GM19240 (cell line): Measurements from ENCODE around the gene DIP2A.

ENCODE experiments used
- DNase-seq: peaks from one replicate; pipeline ENCODE4 v3.0.0; 2011; ENCODE audit warnings: low spot score; ENCODE audit not compliant: insufficient read length

Gene DIP2A, protein sequence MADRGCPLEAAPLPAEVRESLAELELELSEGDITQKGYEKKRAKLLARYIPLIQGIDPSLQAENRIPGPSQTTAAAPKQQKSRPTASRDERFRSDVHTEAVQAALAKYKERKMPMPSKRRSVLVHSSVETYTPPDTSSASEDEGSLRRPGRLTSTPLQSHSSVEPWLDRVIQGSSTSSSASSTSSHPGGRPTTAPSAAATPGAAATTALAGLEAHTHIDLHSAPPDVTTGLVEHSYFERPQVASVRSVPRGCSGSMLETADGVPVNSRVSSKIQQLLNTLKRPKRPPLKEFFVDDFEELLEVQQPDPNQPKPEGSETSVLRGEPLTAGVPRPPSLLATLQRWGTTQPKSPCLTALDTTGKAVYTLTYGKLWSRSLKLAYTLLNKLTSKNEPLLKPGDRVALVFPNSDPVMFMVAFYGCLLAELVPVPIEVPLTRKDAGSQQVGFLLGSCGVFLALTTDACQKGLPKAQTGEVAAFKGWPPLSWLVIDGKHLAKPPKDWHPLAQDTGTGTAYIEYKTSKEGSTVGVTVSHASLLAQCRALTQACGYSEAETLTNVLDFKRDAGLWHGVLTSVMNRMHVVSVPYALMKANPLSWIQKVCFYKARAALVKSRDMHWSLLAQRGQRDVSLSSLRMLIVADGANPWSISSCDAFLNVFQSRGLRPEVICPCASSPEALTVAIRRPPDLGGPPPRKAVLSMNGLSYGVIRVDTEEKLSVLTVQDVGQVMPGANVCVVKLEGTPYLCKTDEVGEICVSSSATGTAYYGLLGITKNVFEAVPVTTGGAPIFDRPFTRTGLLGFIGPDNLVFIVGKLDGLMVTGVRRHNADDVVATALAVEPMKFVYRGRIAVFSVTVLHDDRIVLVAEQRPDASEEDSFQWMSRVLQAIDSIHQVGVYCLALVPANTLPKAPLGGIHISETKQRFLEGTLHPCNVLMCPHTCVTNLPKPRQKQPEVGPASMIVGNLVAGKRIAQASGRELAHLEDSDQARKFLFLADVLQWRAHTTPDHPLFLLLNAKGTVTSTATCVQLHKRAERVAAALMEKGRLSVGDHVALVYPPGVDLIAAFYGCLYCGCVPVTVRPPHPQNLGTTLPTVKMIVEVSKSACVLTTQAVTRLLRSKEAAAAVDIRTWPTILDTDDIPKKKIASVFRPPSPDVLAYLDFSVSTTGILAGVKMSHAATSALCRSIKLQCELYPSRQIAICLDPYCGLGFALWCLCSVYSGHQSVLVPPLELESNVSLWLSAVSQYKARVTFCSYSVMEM (N-terminal part only)

DNA sequence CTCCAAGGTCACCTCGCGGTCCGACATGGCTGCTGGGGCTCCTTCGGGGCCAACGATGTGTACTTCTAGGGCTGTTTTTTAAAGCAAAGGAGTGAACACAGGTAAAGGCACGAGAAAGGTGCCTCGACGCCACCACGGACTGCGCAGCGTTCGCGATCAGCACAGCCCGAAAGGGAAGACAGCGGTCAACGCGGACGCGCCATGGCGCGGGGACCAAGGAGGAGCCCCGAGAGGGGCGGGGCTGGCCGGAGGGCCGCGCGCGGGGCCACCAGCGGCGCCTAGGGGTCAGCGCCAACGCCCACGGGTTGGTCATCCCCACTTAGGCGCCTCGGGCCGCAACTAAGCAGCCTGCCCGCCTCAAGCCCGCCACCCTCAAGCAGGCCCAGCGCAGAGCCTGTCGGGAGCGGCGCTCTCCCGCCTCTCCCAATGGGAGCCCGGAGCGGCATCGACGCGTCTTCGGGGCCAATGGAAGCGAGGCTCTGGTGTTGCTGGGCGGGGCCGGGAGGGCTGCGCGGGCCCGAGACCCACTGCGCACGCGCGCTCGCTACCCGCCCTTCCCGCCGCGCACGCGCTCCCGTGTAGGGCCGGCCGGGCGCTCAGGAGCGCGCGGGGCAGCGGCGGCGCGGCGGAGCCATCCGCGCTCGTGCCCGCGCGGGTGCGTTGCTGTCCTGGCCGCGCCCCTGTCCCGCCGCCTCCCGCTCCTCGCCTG lies at the start of gene DIP2A:
DIP2A (plus strand) TSS at position 577 of the 709 bp plus-strand sequence. CDS start 241 bp downstream, outside the sequence.
- peak; percentile 95 for DNase-seq

DNA sequence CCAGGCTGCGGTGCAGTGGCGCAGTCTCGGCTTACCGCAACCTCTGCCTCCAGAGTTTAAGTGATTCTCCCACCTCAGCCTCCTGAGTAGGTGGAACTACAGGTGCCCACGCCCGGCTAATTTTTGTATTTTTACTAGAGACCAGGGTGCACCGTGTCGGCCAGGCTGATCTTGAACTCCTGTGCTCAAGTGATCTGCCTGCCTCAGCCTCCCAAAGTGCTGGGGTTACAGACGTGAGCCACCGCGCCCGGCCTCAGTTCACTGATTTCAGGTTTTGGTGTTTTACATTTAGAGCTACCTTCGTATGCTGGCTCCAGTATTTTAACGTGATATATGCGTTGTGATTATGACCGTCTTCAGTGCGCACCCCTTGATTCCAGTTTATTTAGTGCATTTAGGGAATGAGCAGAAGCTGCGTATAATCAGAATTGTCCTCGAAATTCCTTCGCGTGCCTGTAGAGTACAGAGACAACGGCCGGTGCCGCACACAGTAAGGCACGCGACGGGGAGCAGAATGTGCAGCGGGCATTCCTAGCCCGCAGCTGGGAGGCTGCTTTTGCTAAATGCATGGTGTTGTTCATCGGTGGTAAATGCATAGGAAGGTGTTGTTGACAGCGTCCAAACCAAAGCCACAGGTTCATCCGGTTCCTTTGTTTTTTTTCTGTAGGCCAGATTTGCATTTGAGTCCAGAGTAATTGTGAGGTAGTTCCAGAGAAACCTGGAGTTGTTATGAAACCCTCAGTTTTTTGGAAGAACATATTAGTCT lies 48.9 kb upstream of the DIP2A start:
- DNase-seq: no peak

DNA sequence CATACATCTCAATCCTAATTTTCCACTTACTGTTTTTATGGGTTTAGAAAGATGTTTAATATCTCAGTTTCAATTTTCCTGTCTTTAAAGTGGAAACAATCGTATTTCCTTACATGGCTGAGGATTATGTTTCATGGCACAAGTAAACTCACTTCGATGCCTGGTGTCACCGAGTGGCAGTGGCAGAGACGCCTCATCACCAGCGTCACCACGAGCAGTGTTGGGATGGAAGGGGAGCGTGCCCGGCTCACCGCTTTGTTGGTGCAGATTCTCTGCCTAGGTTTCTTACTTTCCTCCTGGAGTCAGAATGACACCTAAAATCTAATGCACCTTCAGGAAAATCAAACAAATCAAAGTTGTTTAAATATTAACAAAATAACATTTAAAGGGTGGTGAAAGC lies 48.2 kb upstream of the DIP2A start:
- no peak for DNase-seq

DNA sequence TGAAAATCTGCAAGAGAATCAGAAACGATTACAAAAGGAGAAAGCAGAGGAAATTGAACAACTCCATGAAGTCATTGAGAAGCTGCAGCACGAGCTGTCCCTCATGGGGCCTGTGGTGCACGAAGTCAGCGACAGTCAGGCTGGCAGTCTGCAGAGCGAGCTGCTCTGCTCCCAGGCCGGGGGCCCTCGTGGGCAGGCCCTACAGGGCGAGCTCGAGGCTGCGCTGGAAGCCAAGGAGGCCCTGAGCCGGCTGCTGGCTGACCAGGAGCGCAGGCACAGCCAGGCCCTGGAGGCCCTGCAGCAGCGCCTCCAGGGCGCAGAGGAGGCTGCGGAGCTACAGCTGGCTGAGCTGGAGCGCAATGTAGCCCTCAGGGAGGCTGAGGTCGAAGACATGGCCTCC lies 47.5 kb upstream of the DIP2A start:
- no peak for DNase-seq

DNA sequence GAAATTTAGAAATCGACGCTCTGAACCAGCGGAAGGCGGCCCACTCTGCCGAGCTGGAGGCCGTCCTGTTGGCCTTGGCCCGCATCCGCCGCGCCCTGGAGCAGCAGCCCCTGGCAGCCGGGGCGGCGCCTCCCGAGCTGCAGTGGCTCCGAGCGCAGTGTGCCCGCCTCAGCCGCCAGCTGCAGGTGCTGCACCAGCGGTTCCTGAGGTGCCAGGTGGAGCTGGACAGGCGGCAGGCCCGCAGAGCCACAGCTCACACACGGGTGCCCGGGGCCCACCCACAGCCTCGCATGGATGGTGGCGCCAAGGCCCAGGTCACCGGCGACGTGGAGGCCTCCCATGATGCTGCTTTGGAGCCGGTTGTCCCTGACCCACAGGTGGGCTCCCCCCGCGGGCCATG lies 47.0 kb upstream of the DIP2A start:
- DNase-seq: no peak

DNA sequence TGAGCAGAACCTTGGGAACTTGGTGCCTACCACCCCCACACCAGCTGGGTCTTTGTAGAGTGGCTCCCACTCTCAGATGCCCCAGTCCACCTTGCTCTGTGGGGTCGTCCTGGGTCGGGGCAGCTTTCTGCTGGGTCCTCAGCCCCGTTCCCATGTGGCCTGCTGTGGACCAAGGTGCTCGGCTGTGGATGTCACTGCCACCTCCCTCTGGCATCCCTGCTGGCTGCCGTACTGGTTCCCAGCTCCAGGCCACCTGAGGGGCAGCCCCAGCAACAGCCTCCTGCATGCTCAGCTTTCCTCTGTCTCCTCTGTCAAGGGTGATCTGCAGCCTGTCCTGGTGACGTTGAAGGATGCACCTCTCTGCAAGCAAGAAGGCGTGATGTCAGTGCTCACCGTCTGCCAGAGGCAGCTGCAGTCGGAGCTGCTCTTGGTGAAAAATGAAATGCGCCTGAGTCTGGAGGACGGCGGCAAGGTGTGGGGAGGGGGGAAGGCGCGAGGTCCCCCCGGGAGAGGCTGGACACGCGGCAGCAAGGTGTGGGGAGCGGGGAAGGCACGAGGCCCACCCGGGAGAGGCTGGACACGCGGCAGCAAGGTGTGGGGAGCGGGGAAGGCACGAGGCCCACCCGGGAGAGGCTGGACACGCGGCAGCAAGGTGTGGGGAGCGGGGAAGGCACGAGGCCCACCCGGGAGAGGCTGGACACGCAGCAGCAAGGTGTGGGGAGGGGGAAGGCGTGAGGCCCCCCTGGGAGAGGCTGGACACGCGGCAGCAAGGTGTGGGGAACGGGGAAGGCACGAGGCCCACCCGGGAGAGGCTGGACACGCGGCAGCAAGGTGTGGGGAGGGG lies 45.9 kb upstream of the DIP2A start:
- DNase-seq: no peak

DNA sequence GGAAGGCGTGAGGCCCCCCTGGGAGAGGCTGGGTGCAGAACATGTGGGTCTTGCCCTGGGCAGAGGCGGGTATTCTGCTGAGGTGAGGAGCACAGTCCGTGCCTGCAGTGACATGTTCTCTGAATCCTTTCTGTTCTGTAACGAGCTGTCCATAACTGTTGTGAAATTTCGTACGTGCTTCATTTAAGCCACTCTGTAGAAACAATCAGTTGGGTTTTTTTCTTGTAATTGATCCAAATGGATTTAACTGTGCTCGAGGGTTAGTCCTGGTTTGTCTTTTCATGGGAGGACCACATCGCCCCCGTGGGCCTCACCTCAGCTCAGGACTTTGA lies 45.4 kb upstream of the DIP2A start:
- DNase-seq: no peak

DNA sequence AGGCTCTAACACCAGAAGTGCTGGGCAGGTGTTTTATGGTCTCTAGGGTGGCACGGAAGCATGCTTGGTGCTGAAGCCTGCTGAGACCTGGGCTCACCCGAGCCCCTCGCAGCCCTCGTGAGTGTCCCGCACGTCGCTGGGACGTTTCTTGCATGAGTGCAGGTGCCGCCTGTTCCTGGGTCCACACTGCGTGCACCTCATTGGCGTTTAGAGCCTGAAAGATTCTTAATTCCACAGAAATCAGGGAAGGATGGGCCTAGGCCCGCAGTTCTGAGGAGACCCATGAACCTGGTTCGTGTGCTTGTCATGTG lies 43.8 kb upstream of the DIP2A start:
- DNase-seq: no peak

DNA sequence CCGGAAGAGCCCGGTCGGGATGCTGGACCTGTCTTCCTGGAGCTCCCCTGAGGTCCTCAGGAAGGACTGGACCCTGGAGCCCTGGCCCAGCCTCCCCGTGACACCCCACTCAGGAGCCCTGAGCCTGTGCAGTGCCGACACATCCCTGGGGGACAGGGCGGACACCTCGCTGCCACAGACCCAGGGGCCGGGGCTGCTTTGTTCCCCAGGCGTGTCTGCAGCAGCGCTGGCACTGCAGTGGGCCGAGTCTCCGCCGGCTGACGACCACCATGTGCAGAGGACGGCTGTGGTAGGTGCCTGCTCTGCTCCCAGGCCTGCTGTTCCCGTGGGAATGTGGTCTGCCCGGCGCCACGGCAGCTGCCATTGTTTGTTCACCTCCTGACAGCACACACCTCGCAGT lies 42.1 kb upstream of the DIP2A start:
- no peak for DNase-seq

DNA sequence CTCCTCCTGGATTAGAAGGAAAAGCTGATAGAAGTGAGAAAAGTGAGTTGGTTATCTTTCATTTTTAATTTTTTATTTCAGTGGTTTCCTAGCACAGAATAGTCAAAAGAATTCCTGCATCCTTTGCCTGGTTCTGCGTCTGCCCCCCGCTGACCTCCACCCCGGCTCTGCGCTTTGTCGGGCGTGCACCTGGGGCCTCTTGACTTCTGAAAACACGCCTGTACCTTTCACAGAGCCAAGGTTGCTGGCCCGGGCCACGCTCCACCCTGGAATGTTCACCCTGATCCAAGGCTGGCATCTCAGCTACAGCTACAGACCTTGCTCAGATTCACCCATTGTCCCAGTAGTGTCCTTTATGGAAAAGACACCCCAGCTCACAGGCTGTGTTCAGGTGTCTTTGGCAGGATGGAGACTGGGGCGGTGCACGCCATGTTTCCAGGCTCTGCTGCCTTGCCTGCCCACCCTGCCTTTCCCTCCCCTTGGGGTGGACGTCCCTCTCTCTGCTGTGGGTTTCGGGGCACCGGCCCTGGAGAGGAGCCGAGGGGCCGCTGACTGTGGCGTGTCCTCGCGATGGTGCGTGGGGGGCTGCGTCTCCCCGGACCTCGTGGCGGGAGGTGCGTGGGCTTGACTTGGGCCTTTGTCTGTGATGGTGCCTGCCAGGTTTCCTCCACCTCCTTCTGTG lies 40.3 kb upstream of the DIP2A start:
- no peak for DNase-seq

DNA sequence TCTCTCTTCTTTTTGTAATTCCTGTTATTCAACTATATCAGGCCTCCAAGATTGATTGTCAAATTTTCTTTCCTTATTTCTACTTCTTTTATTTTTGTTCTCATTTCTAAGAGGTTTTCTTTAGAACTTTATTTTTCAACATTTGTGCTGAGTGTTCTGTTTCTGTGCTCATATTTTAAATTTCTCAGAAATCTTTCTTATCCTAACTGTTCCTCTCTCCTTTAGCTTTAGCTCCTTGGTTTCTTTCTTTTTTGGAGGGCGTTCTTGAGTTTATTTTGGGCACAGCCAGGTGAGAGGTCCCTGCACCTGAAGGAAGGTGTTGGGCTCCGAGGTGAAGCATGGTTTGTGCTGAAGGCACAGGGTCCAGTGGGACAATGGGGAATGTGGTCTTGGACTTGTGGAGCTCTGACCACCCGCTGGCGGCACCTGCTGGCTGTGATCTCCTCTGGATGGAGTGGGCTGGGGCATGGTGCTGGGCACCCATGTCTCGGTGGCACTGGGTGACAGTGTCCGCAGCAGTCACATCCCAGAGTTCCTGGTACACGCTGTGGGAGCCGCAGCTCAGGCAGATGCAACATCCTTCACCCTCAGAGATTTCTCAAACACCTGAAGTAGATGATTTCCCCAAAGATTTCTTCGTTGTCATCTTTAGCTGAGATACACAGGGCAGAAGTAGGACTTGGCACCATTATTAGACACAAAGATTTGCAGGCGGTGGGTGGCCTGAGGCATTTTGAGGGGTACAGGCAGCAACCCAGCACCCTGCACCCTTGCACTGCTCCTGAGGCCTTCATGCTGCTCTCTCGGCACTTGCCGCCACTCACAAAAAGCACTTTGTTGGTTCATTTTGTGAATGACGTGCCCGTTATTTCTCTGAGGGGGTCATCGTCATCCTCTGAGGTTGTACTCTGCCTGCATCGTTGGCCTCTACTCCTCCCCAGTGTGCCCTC lies 38.2 kb upstream of the DIP2A start:
- no peak for DNase-seq

DNA sequence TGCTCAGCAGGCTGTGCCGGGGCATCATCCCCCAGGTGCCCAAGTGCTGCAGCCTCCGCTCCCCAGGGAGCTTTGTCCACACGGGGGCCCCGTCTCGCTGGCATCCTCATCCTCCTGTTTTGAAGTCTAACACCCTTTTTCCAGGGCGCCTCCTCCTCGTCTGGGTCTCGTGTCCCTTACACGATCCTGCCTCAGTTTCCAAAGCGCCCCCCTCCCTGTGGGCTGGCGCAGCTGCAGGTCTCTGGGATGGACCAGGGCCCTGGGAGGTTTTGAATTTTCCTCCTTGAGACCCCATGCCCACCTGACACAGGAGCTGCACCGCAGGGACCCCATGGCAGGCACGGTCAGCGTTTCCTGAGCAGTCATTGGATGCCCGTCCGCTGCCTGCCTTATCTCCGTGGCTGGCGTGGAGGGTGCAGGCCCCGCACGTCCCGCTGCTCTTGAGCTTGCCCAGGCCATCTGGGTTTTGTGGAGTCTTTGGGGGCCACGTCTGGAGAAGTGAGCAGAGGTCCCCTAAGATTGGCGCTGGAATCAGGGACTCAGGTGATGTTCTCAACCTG lies 37.4 kb upstream of the DIP2A start:
- DNase-seq: no peak

DNA sequence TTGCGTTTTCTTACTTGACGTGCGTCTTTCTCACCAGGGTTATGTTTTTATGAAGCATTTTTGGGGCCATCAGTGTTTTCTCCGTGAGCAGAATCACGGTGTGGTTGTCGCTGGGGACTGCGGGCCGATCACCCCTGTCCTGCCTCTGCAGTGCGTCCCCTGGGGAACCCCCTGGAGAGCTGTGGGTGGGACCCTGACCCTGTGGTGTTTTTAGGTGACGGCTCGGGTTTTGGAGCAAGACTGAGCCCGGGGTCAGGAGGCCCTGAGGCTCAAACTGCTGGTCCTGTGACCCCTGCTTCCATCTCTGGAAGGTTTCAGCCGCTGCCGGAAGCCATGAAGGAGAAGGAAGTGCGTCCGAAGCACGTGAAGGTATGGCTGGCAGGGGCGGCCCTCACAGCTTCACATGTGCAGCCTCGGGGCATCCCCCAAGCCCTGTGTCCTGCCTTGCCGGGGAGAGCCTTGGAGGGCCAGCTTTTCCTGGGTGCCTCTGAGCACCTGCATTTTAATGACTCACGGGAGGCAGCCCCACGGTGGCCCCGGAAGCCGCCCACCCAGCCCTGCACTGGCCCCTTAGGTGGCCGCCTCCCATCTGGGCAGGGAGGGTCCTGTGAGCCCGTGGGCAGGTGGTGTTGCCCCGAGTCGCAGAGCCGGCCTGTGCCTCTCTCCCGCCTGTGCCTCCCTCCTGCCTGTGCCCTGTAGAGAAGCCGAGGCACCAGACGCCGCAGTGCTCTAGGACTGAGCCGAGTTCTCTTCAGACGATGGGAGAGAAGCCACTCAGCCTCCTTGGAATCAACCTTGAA lies 36.7 kb upstream of the DIP2A start:
- no peak for DNase-seq

DNA sequence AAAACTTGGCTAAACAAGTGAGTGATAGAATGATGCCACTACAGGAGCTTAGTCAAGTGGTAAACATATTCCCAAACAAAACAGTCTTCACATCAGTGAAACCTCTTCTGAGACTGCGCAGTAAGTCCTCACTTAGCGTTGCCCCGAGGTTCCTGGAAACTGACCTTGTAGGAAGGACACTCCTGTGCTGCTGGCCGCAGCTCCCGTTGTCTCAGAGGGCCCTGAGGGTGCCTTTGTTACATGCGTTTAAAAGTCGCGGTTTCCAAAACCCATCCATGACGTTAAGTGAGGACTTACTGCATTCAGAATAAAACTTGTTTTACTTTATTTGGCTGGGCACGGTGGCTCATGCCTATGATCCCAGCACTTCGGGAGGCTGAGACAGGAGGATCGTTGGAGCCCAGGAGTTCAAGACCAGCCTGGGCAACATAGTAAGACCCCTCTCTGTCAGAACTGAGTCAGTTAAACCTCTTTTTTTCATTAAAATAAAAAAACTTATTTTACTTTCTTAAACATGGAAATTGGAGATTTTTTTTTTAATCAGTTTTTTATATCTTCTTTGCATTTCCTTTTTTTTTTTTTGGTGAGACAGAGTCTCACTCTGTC lies 36.0 kb upstream of the DIP2A start:
- DNase-seq: no peak

DNA sequence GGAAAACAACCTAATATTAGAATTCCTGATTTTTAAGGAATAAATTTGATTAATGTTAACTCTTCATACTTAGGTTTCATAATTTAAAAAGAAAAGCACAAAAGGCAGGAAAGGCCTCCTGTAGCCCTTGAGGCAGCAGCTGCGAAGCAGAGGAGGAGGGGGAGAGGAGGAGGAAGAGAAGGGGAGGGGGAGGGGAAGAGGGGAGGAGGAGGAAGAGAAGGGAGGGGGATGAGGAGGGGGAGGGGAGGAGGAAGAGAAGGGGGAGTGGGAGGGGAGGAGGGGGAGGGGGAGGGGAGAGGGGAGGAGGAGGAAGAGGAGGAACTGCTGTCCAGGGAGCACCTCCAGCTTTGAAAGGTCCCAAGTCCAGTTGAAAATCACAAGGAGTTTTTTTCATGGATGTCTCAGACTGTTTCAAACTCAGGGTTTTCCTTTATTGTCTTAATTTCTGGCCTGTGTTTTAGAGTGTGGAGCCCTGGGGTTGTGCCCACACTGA lies 35.1 kb upstream of the DIP2A start:
- no peak for DNase-seq

DNA sequence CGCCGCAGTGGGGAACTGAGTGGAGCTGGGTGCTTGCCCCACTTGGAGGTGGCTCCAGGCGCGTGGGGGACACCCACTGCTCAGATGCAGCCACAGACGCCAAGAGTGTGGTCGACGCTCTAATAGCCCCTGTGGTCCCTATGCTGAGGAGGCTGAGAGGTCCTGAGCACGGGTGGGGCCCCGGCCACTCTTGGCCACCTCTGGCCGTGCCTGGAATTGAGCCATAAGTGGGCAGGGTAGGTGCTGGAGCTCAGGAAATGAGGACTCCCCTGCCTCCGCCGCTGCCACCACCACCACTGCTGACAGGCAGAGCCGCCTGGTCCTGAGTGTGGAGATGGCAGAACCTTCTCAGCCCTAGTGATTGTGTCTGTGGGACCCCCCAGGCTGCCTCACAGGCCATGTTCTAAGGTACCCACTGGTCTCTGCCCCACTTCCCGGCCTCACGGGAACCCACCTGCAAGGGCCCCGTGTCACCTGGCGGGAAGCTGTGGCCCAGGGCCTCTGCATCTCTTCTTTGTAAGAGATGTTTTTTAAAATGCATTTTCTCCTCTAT lies 34.6 kb upstream of the DIP2A start:
- no peak for DNase-seq
